ENCODE results near the gene UQCRHL. TPM values are rescaled to one million over a fixed set of nuclear protein-coding genes. Genes with fewer than 3 reads are reported as not detected.
"Not testable (repeated sequence)": the region's sequence is repeated elsewhere in the genome, so short reads cannot be mapped to it uniquely, and the experiment has no call there.

The UQCRHL gene
- total RNA-seq, 1 donor from 2014 or later = 1.5 TPM

DNA sequence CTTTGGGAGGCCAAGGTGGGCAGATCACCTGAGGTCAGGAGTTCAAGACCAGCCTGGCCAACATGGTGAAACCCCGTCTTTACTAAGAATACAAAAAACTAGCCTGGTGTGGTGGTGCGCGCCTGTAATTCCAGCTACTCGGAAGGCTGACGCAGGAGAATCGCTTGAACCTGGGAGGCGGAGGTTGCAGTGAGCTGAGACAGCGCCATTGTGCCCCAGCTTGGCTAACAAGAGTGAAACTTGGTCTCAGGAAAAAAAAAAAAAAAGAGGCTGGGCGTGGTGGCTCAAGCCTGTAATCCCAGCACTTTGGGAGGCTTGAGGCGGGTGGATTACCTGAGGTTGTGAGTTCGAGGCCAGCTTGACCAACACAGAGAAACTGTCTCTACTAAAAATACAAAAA is 38.6 kb upstream of the UQCRHL start:
- intact Hi-C loops (cut with micrococcal nuclease) = loop anchor here (5.0 kb wide), 4 partner anchors 106 to 391 kb away; partner anchors contain the start of genes CPLANE2, DDI2 and DNAJC16
- not testable (repeated sequence) for H3K9me3 Mint-ChIP-seq, DNase-seq, H3K27me3 Mint-ChIP-seq
- Mint-ChIP-seq H3K36me3 (ENCODE audit: low read depth) (peaks cover 15% of the 10 kb centered on the region), H3K27ac (peak overlapping the region; percentile 63), H3K4me3 (peak overlapping the region; percentile 91), H3K4me1 (peaks cover 33% of the 10 kb centered on the region)

DNA sequence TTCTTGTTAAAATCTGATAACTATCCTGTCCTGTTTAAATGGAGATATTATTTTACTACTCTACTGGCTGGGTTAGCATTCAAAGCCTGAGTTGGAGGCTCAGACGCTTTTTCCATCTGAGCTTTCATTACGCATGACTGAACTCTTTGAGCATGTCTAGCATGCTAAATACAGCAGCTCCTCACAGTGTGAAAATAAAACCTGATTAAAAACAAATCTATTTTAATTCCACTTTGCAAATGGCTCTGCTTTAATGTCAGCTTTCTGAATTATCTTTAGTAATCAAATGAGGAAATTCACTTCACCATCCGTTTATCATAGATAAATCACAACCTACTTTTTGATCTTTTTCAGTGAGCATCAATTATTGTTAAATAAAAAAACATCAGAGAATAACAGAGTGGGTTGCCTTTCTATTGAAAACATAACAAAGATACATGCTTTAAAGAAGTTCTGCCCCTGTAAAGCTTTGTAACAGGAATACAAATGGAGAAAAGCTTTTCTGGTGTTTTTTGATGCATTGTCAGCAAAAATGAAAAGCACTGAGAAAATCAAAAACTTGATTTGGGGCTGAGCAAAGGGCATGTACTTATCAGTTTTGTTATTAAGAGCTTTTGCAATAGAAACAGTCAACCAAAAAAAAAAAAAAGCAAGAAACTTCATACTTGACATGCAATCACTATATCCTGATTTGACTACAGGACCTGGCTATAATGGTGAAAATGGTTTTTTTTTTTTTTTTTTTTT is 36.5 kb upstream of the UQCRHL start:
- H3K27ac Mint-ChIP-seq = no peak overlapping the region
- H3K36me3 Mint-ChIP-seq (ENCODE audit: low read depth) = peaks cover 3% of the 10 kb centered on the region
- intact Hi-C loops (cut with micrococcal nuclease) = no loop called here
- no peak overlapping the region for H3K4me3 Mint-ChIP-seq
- H3K4me1 Mint-ChIP-seq = peaks cover 18% of the 10 kb centered on the region
- DNase-seq = no peak
- no peaks in the 10 kb centered on the region for H3K27me3 Mint-ChIP-seq
- no peaks in the 10 kb centered on the region for H3K9me3 Mint-ChIP-seq

DNA sequence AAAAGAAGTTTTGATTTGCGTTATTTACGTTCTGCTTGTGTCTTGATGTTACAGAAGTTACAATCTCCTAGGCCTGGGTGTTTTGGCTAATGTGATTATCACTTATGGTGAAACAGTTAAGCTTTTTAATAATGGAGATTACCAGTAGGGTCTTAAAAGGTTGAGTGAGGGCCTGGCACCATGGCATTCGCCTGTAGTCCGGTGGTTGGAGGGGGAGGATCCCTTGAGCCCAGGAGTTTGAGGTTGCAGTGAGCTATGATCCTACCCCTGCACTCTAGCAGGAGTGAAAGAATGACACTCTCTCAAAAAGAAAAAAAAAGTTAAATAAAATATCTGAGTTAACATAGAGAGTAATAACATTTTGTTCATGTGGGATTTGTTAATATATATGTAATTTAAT is 31.3 kb upstream of the UQCRHL start:
- intact Hi-C loops (cut with micrococcal nuclease) = no loop called here
- H3K4me1 Mint-ChIP-seq = peaks cover 21% of the 10 kb centered on the region
- H3K27me3 Mint-ChIP-seq = peaks cover 2% of the 10 kb centered on the region
- no peak overlapping the region for H3K4me3 Mint-ChIP-seq
- H3K36me3 Mint-ChIP-seq (ENCODE audit: low read depth) = peaks cover 3% of the 10 kb centered on the region
- no peak overlapping the region for H3K27ac Mint-ChIP-seq
- no peak for DNase-seq
- H3K9me3 Mint-ChIP-seq = no peaks in the 10 kb centered on the region

DNA sequence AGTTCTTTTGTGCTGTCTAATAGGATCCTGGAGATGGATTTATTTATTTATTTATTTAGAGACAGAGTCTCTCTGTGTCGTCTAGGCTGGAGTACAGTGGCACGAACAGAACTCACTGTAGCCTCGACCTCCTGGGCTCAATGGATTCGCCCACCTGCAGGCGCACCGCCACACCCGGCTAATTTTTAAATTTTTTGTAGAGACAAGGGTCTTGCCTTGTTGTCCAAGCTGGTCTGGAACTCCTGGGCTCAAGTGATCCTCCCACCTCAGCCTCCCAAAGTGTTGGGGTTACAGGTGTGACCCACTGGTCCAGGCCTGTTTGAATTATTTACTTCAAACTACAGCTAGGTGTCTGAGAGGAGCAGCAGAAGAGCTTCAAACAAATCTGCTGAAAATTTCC is 30.5 kb upstream of the UQCRHL start:
- intact Hi-C loops (cut with micrococcal nuclease) = no loop called here
- no peak overlapping the region for H3K27ac Mint-ChIP-seq

DNA sequence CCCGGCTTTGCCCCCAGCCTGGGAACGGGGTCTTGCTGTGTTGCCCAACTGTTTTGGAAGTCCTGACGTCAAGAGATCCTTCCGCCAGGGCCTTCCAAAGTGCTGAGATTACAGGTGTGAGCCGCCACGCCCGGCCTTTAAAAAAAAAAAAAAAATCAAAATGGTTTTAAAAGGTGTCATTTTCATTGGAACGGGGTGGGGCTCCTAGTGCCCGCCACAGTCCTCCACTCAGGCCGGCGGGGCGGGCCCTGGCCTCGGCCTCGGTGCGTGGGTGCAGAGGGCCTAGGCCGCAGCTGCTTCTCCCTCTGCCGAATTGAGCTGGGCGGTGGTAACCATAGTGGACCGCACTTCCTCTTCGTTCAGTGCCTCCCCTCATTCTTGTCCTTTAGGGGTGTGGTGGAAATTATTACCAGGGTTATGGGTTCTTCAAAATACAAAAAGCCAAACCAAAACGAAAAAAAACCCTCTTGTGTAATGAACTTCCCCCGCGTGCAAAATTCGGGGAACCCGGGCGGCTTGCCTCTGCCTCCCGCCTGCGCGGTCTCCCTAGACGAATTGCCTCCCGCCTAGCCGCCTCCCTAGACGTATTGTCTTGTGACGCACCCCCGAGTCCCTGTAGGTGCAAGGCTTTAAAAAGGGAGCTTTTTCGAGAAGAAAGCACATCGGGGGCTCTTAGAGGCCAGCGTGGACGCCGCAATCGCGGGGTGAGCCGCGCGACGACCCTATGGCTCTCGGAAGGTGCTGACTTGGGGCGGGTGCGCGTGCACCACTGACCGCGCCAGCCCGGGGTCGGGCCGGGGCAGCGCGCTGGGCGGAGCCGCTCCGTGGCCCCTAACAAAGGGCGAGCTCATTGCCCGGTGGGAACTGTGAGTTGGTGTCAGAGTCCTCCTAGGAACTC is 29.6 kb upstream of the UQCRHL start:
- peak; percentile 82 for DNase-seq
- peaks cover 25% of the 10 kb centered on the region for H3K4me1 Mint-ChIP-seq
- peaks cover 2% of the 10 kb centered on the region for H3K27me3 Mint-ChIP-seq
- no peaks in the 10 kb centered on the region for H3K9me3 Mint-ChIP-seq
- intact Hi-C loops (cut with micrococcal nuclease) = no loop called here
- H3K4me3 Mint-ChIP-seq = peak overlapping the region; percentile 95
- H3K27ac Mint-ChIP-seq = peak overlapping the region; percentile 99
- H3K36me3 Mint-ChIP-seq (ENCODE audit: low read depth) = peaks cover 3% of the 10 kb centered on the region

More for the DNA sequence above, 30.5 kb upstream of the UQCRHL start:
- no peak for DNase-seq
- Mint-ChIP-seq H3K36me3 (ENCODE audit: low read depth) (peaks cover 3% of the 10 kb centered on the region), H3K9me3 (no peaks in the 10 kb centered on the region), H3K4me3 (no peak overlapping the region), H3K27me3 (peaks cover 2% of the 10 kb centered on the region), H3K4me1 (peaks cover 24% of the 10 kb centered on the region)

DNA sequence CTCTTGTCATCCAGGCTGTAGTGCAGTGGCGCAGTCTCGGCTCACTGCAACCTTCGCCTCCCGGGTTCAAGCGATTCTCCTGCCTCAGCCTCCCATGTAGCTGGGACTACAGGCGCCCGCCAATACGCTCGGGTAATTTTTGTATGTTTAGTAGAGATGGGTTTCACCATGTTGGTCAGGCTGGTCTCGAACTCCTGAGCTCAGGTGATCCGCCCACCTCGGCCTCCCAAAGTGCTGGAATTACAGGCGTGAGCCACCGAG is 29.0 kb upstream of the UQCRHL start:
- intact Hi-C loops (cut with micrococcal nuclease); DNase-seq; H3K27me3 Mint-ChIP-seq; H3K36me3 Mint-ChIP-seq (ENCODE audit: low read depth); H3K9me3 Mint-ChIP-seq: not testable (repeated sequence)
- H3K4me1 Mint-ChIP-seq = peaks cover 29% of the 10 kb centered on the region
- peak overlapping the region; percentile 95 for H3K4me3 Mint-ChIP-seq
- H3K27ac Mint-ChIP-seq = peak overlapping the region; percentile 99

DNA sequence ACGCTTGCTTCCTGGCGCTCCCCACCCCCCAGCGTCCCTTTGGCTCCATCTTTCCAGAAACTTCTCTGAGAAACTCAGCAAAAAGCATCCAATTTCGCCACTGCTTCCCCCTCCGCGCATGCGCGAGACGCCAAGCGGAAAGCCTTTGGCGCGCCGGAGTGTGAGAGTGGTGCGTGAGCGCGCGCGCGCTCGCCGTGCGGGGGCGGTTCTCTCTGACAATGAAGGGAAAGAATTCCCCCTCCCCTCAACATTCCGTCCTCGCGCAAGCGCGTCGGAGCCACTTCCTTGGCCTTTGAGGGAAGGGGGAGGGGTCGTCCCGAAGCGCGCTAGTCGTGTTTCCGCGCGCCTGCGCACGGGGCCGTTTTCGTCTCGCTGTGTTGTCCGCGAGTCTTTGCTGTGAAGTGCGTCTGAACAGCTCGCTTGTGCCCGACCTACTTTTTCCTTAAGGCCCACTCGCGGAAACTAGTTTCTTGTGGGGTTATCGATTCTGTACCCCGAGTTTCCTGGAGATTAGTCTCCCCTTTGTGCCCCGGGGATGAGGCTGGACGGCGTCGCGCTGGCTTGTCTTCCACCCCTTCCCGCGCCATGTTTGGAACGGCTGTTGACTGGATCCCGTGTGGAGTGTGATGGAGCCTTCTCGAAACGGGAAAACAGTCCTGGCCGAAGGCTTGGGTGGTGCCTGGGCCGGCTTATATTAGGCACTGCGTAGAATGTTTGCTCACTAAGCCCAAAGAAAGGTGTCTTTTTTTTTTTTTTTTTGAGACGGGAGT is 28.5 kb upstream of the UQCRHL start:
- peaks cover 2% of the 10 kb centered on the region for H3K27me3 Mint-ChIP-seq
- peaks cover 29% of the 10 kb centered on the region for H3K4me1 Mint-ChIP-seq
- DNase-seq = peak; percentile 100
- H3K9me3 Mint-ChIP-seq = no peaks in the 10 kb centered on the region
- H3K27ac Mint-ChIP-seq = peak overlapping the region; percentile 99
- peaks cover 8% of the 10 kb centered on the region for H3K36me3 Mint-ChIP-seq (ENCODE audit: low read depth)
- peak overlapping the region; percentile 95 for H3K4me3 Mint-ChIP-seq
- intact Hi-C loops (cut with micrococcal nuclease) = loop anchor here (1.0 to 2.0 kb wide), 3 partner anchors 11 to 311 kb away; partner anchors contain the start of genes CASP9 and SPEN

DNA sequence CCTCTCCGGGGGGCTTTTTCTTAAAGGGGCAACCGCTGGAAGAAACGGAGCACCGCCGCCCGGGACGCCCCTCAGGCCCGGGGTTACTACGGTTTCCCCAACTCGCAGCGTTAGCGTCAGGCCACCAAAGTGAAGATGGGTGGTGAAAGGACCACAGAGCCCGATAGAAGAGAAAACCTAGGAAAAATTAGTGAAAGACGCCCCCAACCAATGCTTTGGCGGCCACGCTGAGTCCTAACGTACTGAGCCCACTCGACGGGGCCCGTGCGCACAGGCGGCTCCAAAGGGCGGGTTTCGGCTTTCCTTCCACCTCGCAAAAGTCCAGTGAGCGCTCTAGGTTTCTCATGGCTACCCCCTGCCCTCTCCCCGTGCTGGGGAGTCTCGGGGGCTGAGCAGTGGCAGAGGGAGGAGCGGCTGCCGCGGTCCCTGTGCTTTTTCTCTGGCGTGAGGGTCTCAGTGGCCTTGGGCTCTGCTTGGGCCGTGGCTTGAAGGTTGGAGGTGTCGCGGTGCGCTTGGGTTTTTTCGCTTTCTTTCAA is 27.8 kb upstream of the UQCRHL start:
- H3K4me3 Mint-ChIP-seq = peak overlapping the region; percentile 95
- H3K27ac Mint-ChIP-seq = peak overlapping the region; percentile 99
- DNase-seq = no peak
- H3K4me1 Mint-ChIP-seq = peaks cover 31% of the 10 kb centered on the region
- no peaks in the 10 kb centered on the region for H3K9me3 Mint-ChIP-seq
- peaks cover 2% of the 10 kb centered on the region for H3K27me3 Mint-ChIP-seq
- peaks cover 8% of the 10 kb centered on the region for H3K36me3 Mint-ChIP-seq (ENCODE audit: low read depth)
- intact Hi-C loops (cut with micrococcal nuclease) = loop anchor here (1.0 to 2.0 kb wide), 3 partner anchors 12 to 310 kb away; partner anchors contain the start of genes CASP9 and SPEN

DNA sequence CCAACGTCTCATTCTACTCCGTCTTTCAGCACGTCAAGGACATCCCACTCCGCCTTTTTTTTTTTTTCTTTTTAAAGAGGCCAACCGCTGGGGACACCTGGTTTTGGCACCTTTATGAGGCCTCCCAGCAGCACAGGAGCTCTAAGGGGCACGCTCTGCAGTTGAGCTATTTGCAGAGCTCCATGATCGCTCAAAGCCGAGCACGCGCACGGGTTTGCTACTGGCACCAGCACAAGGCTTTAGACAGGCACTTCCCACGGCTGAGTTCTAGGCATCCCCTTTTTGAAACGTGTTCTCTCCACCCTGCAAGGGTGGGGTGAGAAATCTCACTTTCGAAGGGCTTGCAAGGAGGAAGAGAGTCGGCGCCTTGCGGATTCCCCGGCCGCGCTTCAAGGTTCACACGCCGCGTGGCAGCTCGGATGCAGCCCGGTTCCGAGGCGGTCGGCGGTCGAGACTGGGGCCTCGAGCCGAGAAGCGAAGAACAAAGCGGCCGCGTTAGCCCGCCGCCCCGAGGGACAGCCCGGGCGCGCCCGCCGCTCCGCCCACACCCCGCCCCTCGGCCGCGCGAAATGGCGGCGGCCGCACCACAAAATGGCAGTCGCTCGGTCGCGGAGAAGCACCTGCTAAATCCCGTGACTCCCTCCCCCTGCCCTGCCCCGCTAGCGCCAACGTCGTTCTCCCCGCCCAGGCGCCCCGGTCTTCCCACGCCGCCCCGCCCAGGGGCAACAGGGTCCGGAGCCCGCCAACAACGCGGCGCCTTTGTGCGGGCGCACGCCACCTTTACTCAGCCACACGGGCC is 27.2 kb upstream of the UQCRHL start:
- DNase-seq = peak; percentile 96
- Mint-ChIP-seq H3K4me3 (peak overlapping the region; percentile 95), H3K36me3 (ENCODE audit: low read depth) (peaks cover 8% of the 10 kb centered on the region), H3K27ac (peak overlapping the region; percentile 99), H3K27me3 (peaks cover 2% of the 10 kb centered on the region), H3K4me1 (peaks cover 36% of the 10 kb centered on the region), H3K9me3 (no peaks in the 10 kb centered on the region)
- intact Hi-C loops (cut with micrococcal nuclease) = loop anchor here (1.0 to 5.0 kb wide), 4 partner anchors 13 to 310 kb away; partner anchors contain the start of genes CASP9 and SPEN

DNA sequence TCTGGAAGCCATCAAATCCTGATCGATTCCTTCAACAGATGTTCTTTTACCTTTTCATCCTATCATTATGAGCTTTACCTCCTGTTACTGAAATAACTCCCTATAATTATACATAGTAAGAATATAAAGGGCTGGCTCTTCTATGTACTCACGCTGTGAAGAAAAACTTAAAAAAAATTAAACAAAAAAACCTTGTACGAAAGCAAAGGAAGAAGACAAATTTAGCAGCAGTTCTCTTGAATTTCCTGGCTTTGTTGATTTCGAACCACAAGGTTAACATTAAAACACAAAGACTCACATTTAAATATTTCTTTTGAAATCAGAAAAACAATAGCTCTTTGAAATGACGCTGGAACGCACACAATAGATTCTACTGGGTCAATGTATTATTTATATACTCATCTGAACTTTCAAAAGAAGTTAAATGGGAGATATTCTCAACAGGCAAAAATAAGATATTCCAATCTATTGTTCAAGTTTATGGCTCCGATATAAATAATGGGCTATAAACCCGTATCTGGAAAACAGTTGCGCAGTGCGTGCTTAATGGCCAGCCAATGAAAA is 26.5 kb upstream of the UQCRHL start:
- H3K36me3 Mint-ChIP-seq (ENCODE audit: low read depth) = peaks cover 8% of the 10 kb centered on the region
- no peaks in the 10 kb centered on the region for H3K9me3 Mint-ChIP-seq
- H3K27ac Mint-ChIP-seq = peak overlapping the region; percentile 99
- DNase-seq = no peak
- H3K4me3 Mint-ChIP-seq = peak overlapping the region; percentile 95
- H3K4me1 Mint-ChIP-seq = peaks cover 37% of the 10 kb centered on the region
- peaks cover 2% of the 10 kb centered on the region for H3K27me3 Mint-ChIP-seq
- intact Hi-C loops (cut with micrococcal nuclease) = loop anchor here (2.0 to 5.0 kb wide), 2 partner anchors 83 to 309 kb away; partner anchors contain the start of gene CASP9

DNA sequence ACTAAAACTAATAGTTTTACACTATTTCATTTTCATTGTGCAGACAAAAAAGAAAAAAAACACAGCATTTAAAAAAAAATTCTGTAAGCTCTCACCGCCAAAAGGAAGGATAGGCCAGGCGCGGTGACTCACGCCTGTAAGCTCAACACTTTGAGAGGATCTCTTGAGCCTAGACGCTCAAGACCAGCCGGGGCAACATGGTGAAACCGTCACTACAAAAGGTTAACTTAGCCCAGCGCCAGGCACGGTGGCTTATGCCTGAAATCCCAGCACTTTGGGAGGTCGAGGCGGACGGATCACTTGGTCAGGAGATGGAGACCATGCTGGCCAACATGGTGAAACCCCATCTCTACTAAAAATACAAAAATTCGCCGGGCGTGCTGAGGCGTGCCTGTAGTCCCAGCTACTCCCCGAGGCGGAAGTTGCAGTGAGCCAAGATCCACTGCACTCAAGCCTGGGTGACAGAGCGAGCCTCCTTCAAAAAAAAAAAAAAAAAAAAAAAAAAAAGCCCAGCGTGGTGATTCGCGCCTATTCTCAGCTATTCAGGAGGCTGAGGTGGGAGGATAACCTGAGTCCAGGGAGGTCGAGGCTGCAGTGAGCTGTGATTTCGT is 25.7 kb upstream of the UQCRHL start:
- intact Hi-C loops (cut with micrococcal nuclease) = loop anchor here (5.0 kb wide), 1 partner anchor 84 kb away; no protein-coding TSS in a partner anchor
- H3K27me3 Mint-ChIP-seq = peaks cover 2% of the 10 kb centered on the region
- H3K27ac Mint-ChIP-seq = peak overlapping the region; percentile 99
- peak overlapping the region; percentile 95 for H3K4me3 Mint-ChIP-seq
- H3K36me3 Mint-ChIP-seq (ENCODE audit: low read depth) = peaks cover 8% of the 10 kb centered on the region
- H3K9me3 Mint-ChIP-seq = no peaks in the 10 kb centered on the region
- peaks cover 37% of the 10 kb centered on the region for H3K4me1 Mint-ChIP-seq
- DNase-seq = peak; percentile 85

DNA sequence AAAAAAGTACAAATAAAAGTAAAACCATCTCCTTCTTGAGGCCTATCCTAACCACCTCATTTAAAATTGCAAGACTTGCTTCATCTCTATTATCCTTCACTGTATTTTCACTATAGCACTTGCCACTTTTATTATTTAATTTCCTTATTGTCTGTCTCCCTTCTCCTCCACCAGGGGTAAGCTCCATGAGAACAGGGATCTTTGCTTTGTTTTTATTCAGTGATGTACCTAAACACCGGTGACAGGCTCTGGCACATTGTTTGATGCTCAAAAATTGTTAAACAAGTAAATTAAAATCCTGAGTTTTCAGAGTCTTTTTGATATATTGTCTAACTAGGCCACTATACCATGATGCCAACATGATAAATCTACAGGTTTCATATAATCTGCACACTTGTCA is 22.8 kb upstream of the UQCRHL start:
- Mint-ChIP-seq H3K4me1 (peaks cover 26% of the 10 kb centered on the region), H3K9me3 (no peaks in the 10 kb centered on the region), H3K27me3 (no peaks in the 10 kb centered on the region), H3K4me3 (no peak overlapping the region), H3K27ac (no peak overlapping the region), H3K36me3 (ENCODE audit: low read depth) (peaks cover 4% of the 10 kb centered on the region)
- no peak for DNase-seq
- intact Hi-C loops (cut with micrococcal nuclease) = loop anchor here (5.0 kb wide), 1 partner anchor 87 kb away; no protein-coding TSS in a partner anchor

All from activated CD4-positive, alpha-beta T cell treated with anti-CD3 and anti-CD28 coated beads, Interleukin-2, amount 10 ng/mL, durations not matched to agents 24 days and 14 days (primary cell).